ES-I3 (cell line): ENCODE data around the gene KCNK15.
A peak's percentile ranks its signal among the peaks of the same experiment; 100 is the strongest.

Source experiments
- H3K36me3 ChIP-seq: 2 replicates; pipeline ENCODE4 v1.6.1; 2013; ENCODE audit warnings: mild to moderate bottlenecking, low read length, control low read depth, moderate library complexity; ENCODE audit not compliant: insufficient read depth
- H3K4me1 ChIP-seq: 2 replicates; pipeline ENCODE4 v1.6.1; 2013; ENCODE audit warnings: mild to moderate bottlenecking, control low read depth, low read length; ENCODE audit not compliant: insufficient read depth
- H3K9ac ChIP-seq: 2 replicates; pipeline ENCODE4 v1.6.1; 2013; ENCODE audit warnings: low read depth, mild to moderate bottlenecking, low read length, moderate library complexity
- H3K9me3 ChIP-seq: 2 replicates; pipeline ENCODE4 v1.6.1; 2013; ENCODE audit warnings: mild to moderate bottlenecking, low read length, moderate library complexity; ENCODE audit not compliant: control insufficient read depth, insufficient read depth

Gene KCNK15

DNA sequence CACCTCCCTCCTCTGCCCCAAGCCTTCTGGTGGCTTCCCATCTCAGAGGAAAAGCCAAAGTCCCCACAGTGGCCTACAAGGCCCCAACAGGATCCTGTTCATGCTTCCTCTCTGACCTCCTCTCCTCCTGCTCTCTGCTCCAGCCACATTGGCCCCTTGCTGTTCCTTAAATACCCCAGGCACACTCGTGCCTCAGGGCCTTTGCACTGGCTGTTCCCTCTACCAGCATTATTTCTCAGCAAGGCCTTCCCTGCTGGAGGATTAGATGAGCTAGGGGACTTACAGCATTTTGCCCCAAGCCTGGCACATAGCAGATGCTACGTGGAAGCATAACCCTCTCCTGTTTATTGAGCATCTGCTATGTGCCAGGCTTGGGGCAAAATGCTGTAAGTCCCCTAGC lies 22.7 kb upstream of the KCNK15 start:
- Histone ChIP-seq H3K36me3 (no peaks in the 10 kb centered on the region), H3K9me3 (no peaks in the 10 kb centered on the region), H3K4me1 (0 out of 2 replicates have a peak, but pooled peaks cover 9% of the 10 kb centered on the region), H3K9ac (no peak overlapping the region)

DNA sequence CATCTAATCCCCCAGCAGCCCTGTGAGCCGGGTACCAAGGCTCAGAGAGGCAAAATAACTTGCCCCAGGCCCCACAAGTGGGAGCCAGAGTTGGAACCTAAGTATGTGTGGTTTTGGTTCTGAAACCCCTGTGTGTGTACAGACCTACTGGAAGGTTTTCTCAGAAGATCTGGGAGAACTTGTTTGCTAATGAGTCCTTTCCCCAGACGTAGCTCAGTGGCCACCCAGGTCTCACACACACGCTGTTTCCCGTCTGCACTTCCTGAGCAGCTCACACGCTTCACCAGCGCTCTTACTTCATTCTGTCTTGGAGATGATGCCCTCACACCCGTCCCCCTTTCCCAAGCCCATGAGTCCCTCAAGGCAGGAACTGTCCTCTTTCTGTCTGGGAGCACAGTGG lies 22.3 kb upstream of the KCNK15 start:
- no peaks in the 10 kb centered on the region for H3K9me3 ChIP-seq
- H3K36me3 ChIP-seq = no peaks in the 10 kb centered on the region
- H3K4me1 ChIP-seq = peaks cover 12% of the 10 kb centered on the region
- H3K9ac ChIP-seq = no peak overlapping the region

DNA sequence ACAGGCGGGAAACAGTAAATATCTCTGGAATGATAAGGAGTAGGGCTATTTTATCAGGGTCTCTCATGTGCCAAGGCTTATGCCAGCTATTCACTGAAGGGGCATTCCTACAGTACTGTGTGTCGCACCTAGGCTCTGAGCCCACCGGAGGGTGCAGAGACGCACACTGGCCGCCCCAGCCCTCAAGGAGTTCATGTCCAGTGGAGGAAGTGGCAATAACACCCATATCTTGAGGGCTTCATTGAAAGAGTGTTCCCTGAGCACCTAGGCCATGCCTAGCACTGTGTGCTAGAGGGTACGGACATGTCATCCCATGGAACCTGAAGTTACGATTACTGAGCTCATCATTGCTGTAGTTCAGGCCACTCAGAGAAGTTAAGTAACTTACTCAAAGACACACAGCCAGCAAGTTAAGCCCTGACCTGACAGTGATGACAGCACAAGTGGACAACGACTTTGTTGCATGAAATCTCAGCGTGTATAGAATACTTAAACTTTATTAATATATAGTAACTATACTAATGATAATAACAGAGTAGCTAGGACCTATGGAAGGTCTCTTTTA lies 21.8 kb upstream of the KCNK15 start:
- Histone ChIP-seq H3K4me1 (peaks cover 16% of the 10 kb centered on the region), H3K36me3 (no peaks in the 10 kb centered on the region), H3K9me3 (no peaks in the 10 kb centered on the region), H3K9ac (no peak overlapping the region)

DNA sequence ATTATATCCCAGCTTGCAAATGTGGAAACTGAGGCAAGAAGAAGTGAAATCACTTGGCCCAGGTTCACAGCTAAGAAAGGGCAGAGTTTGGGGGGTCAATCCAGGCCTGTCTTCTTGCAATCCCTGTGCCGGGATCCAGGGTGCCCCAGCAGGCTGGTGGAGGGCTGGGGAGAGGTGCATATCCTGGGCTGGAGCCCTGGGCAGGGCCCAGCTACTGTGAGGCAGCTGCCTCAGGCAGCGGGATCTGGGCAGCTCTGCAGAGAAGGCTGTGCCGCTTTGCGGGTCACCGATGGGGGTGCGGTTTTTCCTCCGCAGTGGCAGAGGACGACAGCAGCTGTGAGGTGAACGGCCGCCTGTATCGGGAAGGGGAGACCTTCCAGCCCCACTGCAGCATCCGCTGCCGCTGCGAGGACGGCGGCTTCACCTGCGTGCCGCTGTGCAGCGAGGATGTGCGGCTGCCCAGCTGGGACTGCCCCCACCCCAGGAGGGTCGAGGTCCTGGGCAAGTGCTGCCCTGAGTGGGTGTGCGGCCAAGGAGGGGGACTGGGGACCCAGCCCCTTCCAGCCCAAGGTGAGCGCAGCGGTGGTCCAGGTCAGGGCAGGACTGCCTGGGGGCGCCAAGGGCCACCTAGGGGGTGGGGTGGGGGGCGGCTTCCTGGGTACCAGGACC lies 21.1 kb upstream of the KCNK15 start:
- Histone ChIP-seq H3K36me3 (no peaks in the 10 kb centered on the region), H3K4me1 (peaks cover 22% of the 10 kb centered on the region), H3K9ac (no peak overlapping the region), H3K9me3 (no peaks in the 10 kb centered on the region)

DNA sequence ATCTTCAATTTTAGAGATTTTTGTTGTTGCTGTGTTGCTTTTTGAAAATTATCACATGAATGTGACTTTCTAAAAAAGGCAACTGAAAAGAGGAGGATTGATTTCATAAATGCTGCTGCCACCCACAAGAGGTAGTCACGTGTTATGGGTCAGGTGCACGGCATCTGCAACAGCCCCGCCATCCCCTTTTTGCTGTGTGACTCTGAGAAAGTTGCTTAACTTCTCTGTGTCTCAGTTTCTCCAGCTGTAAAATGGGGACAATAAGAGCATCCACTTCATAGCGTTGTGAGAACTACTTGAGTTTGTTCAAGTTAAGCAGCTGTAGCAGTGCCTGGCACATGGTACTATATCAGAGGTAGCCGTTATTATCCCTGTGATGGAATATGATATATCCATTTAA lies 19.8 kb upstream of the KCNK15 start:
- H3K36me3 ChIP-seq = no peaks in the 10 kb centered on the region
- H3K4me1 ChIP-seq = peaks cover 25% of the 10 kb centered on the region
- H3K9ac ChIP-seq = no peak overlapping the region
- H3K9me3 ChIP-seq = no peaks in the 10 kb centered on the region

DNA sequence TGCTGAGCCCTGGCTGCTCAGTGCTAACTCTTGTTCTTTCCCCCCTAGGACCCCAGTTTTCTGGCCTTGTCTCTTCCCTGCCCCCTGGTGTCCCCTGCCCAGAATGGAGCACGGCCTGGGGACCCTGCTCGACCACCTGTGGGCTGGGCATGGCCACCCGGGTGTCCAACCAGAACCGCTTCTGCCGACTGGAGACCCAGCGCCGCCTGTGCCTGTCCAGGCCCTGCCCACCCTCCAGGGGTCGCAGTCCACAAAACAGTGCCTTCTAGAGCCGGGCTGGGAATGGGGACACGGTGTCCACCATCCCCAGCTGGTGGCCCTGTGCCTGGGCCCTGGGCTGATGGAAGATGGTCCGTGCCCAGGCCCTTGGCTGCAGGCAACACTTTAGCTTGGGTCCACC lies 18.6 kb upstream of the KCNK15 start:
- no peaks in the 10 kb centered on the region for H3K9me3 ChIP-seq
- H3K4me1 ChIP-seq = peaks cover 27% of the 10 kb centered on the region
- no peaks in the 10 kb centered on the region for H3K36me3 ChIP-seq
- no peak overlapping the region for H3K9ac ChIP-seq

DNA sequence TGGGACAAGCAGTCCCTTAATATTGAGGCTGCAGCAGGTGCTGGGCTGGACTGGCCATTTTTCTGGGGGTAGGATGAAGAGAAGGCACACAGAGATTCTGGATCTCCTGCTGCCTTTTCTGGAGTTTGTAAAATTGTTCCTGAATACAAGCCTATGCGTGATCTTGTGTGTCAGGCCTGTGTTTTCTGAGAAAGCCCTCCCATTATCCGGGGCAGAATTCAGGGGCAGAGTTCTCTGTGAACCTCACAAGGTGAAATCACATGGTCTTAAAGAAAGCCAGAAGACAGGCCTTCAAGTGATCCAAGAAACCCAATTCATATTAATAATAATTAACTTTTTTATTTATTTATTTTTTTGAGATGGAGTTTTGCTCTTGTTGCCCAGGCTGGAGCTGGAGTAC lies 18.0 kb upstream of the KCNK15 start:
- Histone ChIP-seq H3K9me3 (no peaks in the 10 kb centered on the region), H3K4me1 (peaks cover 33% of the 10 kb centered on the region), H3K9ac (no peak overlapping the region), H3K36me3 (no peaks in the 10 kb centered on the region)

DNA sequence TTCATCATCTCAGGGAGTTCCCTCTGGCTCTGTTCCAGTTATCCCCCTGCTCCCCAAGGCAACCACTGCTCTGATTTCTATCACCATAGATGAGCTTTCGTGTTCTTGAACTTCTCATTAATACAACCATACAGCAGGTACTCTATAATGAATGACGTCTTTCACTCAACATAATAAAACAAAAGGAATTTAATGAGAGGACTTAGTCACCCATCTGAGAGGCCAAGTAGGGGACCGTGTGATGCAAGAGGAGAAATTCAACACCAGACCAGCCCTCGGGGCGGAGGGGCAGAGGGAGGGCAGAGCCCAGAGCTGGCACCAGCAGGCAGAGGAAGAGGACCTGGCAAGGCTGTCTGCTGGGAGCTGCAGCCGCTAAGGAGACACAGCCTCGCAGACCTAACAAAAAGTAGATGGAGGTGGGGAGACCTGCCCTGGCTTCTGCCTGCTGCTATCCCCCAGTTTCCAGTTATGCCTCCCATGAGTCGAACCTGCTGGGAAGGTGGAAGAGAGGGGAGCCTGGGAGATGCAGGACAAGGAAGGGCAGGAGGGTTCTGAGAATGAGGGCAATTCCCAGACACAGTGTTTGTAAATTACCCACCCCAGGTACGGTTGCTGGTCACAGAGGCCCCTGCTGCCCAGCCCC lies 16.7 kb upstream of the KCNK15 start:
- H3K9ac ChIP-seq = 0 out of 2 replicates have a peak overlapping the region, but pooled peaks have one; percentile 18
- no peaks in the 10 kb centered on the region for H3K9me3 ChIP-seq
- no peaks in the 10 kb centered on the region for H3K36me3 ChIP-seq
- peaks cover 33% of the 10 kb centered on the region for H3K4me1 ChIP-seq

DNA sequence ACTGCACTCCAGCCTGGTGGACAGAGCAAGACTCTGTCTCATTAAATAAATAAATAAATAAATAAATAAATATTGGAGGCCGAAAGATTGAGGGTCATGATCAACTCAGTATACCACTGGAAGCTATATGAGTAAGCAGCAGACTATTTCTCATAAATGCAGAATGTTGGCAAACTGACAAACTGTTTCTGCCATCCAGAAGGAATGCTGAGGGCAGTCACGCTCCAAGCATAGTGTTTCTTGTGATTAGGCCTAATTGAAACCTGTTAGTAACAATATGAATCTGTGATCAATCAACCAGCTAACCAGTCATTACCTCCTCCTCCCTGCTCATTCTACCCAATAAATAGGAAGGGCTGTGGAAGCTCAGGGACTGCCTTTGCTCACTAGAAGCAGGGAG lies 15.2 kb upstream of the KCNK15 start:
- H3K4me1 ChIP-seq = peaks cover 38% of the 10 kb centered on the region
- no peak overlapping the region for H3K9ac ChIP-seq
- H3K36me3 ChIP-seq = no peaks in the 10 kb centered on the region
- H3K9me3 ChIP-seq = no peaks in the 10 kb centered on the region

DNA sequence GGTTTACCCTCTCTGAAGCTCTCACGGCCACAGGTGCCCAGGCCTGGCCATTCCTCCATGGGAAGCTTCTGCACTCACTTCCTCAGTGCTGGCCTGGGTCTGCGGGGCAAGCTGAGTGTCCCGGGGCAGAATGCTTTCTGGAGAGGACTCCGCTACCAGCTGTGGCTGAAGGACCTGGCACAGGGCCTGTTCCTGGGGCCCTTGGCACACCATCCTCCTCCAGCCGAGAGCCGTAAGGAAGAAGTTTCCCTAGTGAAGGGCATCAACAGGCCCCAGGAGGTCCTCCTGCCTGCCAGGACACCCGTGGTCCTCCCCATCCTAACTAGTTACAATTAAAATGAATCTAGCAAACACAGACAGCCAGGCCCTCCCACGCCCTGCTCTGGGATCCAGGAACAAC lies 14.0 kb upstream of the KCNK15 start:
- Histone ChIP-seq H3K36me3 (no peaks in the 10 kb centered on the region), H3K4me1 (peaks cover 43% of the 10 kb centered on the region), H3K9ac (no peak overlapping the region), H3K9me3 (no peaks in the 10 kb centered on the region)

DNA sequence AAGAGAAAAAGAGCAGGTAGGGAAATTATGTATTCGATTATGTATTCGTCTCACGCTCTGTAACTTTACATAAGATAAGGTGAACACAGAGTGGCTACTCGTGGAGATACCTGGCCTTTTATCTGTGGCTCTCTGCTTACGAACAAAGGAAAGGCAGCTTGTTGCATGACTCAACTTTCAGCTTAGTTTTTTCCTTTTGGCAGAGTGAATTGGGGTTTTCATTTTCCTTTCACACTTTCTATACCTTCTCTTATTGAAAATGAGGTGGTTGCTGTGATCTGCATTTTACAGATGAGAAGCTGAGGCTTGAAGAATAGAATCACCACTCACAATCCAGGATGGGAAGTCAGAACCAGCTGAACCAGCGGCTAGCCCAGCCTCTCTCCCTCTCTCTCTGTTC lies 13.3 kb upstream of the KCNK15 start:
- H3K36me3 ChIP-seq = no peaks in the 10 kb centered on the region
- H3K9me3 ChIP-seq = no peaks in the 10 kb centered on the region
- H3K9ac ChIP-seq = no peak overlapping the region
- H3K4me1 ChIP-seq = peaks cover 38% of the 10 kb centered on the region

DNA sequence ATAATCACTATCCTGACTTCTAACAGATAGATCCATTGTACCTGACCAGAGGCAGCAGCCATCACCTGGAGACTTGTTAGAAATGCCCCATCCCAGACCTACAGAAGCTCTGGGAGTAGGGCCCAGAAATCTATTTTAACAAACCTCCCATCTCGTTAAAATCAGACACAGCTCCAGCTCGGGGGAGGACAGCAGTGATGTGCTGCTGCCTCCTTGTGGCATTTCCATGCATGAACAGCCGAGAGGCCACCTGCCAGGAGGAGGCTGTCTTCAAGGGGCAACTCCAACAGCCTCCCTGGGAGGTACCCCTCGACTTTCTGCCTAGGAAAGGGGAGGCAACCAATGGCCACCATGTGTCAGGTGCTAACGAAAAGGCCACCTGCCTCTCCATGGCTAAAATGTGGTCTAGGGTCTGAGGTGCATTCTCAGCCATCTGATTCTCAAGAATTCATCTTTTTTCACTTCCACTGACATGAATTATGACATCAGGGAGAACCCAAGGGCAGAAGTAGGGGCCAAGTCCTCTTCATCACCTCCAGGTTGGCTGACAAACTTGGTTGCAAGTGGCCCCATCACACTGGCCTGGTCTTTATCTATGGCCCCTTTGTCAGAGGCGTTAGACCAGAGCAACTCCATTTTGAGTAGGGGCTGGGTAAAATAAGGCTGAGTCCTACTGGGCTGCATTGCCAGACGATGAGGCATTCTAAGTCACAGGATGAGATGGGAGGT lies 12.2 kb upstream of the KCNK15 start:
- Histone ChIP-seq H3K4me1 (peaks cover 30% of the 10 kb centered on the region), H3K36me3 (no peaks in the 10 kb centered on the region), H3K9me3 (no peaks in the 10 kb centered on the region), H3K9ac (no peak overlapping the region)

DNA sequence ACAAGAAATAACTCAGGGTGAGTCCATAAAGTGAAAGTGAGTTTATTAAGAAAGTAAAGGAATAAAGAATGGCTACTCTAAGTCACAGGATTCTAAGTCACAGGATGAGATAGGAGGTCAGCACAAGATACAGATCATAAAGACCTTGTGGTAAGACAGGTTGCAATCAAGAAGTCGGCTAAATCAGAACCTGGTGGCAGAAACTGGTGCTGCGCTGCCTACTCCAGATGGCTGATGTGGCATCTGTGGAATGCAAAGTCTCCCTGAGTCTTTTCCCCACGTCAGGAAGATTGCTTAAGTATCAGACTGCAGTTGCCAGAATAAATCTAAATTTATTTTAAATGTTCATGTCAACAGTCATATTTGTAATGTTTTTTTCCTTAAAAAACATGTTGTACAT lies 10.7 kb upstream of the KCNK15 start:
- no peak overlapping the region for H3K9ac ChIP-seq
- no peaks in the 10 kb centered on the region for H3K36me3 ChIP-seq
- H3K4me1 ChIP-seq = peaks cover 19% of the 10 kb centered on the region; the same call in 1 of the 2 replicates
- H3K9me3 ChIP-seq = no peaks in the 10 kb centered on the region

DNA sequence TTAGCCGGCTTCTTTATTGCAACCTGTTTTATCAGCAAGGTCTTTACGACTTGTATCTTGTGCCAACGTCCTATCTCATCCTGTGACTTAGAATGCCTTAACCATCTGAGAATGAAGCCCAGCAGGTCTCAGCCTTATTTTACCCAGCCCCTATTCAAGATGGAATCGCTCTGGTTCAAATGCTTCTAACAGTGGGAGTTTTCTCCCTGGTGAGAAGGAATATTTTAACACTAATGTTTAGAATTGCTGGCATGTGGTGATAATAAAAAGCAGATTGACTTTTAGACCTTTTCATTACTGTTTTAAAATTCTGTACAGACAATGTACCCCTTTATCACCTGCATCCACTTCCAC lies 9.9 kb upstream of the KCNK15 start:
- Histone ChIP-seq H3K4me1 (peaks cover 19% of the 10 kb centered on the region; the same call in 1 of the 2 replicates), H3K36me3 (no peaks in the 10 kb centered on the region), H3K9me3 (no peaks in the 10 kb centered on the region), H3K9ac (no peak overlapping the region)
